DMS 273 treated with DMSO at 0.1 percent for 48 hours (cell line): ENCODE results near the gene PAK2.
"Not testable (repeated sequence)": the region's sequence is repeated elsewhere in the genome, so short reads cannot be mapped to it uniquely, and the experiment has no call there.

Experiments used
- DNase-seq: peaks from one replicate; lab custom pipeline; 2025; lab: John Stamatoyannopoulos, UW

The PAK2 gene

GRCh38 chr3:196739671-196740480, at the start of gene PAK2:
Gene PAK2, plus strand, starts transcription at chr3:196739857. Its CDS starts 42,790 bp downstream, at chr3:196782647.
- DNase-seq: peak; percentile 93

GRCh38 chr3:196689941-196690660, 49.6 kb upstream of the PAK2 start:
- DNase-seq: no peak

GRCh38 chr3:196691386-196691785, 48.3 kb upstream of the PAK2 start:
- DNase-seq: no peak

- DNase-seq: no peak
Measured at GRCh38 chr3:196694202-196694638, 45.4 kb upstream of the PAK2 start.

- no peak for DNase-seq
Measured at GRCh38 chr3:196694941-196695848, 44.5 kb upstream of the PAK2 start.

- DNase-seq: no peak
Measured at GRCh38 chr3:196695849-196696226, 43.8 kb upstream of the PAK2 start.

GRCh38 chr3:196697270-196697669, 42.4 kb upstream of the PAK2 start:
- no peak for DNase-seq

GRCh38 chr3:196699749-196700148, 39.9 kb upstream of the PAK2 start:
- no peak for DNase-seq

GRCh38 chr3:196700801-196701200, 38.9 kb upstream of the PAK2 start:
- DNase-seq: no peak

- DNase-seq: no peak
Measured at GRCh38 chr3:196706327-196706726, 33.3 kb upstream of the PAK2 start.

- DNase-seq: no peak
Measured at GRCh38 chr3:196706731-196707130, 32.9 kb upstream of the PAK2 start.

GRCh38 chr3:196707566-196707965, 32.1 kb upstream of the PAK2 start:
- DNase-seq: no peak

- DNase-seq: no peak
Measured at GRCh38 chr3:196708467-196708866, 31.2 kb upstream of the PAK2 start.

GRCh38 chr3:196711838-196712513, 27.7 kb upstream of the PAK2 start, which contains the start of the genes CEP19 and PIGX:
Gene CEP19, minus strand, starts transcription at chr3:196712250. Its CDS starts 3,593 bp downstream, at chr3:196708657.
Gene PIGX, plus strand, starts transcription at chr3:196712377.
- DNase-seq: peak; percentile 64

- no peak for DNase-seq
Measured at GRCh38 chr3:196712514-196713413, 26.9 kb upstream of the PAK2 start.

- not testable (repeated sequence) for DNase-seq
Measured at GRCh38 chr3:196717162-196717561, 22.5 kb upstream of the PAK2 start.

- no peak for DNase-seq
Measured at GRCh38 chr3:196721097-196721496, 18.6 kb upstream of the PAK2 start.

- no peak for DNase-seq
Measured at GRCh38 chr3:196726788-196727675, 12.6 kb upstream of the PAK2 start.

GRCh38 chr3:196735751-196736150, 3.9 kb upstream of the PAK2 start:
- DNase-seq: no peak
